GM18907 (cell line): ENCODE data around the gene SPRTN.

Experiments
- ATAC-seq: cut with Tn5 transposase; IDR thresholded peaks from one replicate; pipeline ENCODE4 v1.9.1; 2021; ENCODE audit warnings: mild to moderate bottlenecking, moderate library complexity; ENCODE audit not compliant: unreplicated experiment

Gene SPRTN

DNA sequence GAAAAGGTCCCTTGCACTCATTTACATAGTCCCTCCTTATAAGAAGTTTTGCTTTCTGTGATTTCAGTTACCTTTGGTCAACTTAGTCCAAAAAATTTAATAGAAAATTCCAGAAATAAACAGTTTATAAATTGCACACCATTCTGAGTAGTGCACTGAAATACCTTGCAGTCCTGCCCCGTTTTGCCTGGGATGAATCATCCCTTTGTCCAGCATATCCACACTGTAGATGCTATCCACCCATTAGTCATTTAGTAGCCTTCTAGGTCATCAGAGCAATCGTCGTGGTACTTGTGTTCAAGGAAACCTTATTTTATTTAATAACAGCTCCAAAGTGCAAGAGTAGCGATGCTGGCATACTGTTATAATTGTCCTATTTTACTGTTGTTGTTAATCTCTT, 38.0 kb downstream of the SPRTN start:
- ATAC-seq: no peak

GRCh38 chr1:231376875-231377549, 38.9 kb downstream of the SPRTN start:
- peak; percentile 81 for ATAC-seq

- ATAC-seq: no peak
These were observed 43.6 kb downstream of the SPRTN start for GRCh38 chr1:231381729-231382128.

DNA sequence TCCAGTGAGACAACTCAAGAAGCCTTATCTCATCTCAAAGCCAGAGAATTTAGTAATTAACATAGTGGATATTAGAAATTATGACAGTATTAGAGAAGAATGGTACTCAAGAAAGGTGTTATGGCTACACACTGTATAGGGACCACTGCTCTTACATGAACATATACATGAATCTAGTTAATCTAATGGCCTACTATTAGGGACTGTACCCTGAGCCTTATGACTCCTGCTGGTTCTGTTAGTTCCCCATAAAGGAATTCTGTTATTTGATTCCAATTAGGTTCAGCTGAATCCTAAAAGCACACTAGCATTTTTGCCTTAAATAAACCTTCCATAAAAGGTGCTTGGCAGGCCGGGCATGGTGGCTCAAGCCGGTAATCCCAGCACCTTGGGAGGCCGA, 44.3 kb downstream of the SPRTN start:
- ATAC-seq: no peak

DNA sequence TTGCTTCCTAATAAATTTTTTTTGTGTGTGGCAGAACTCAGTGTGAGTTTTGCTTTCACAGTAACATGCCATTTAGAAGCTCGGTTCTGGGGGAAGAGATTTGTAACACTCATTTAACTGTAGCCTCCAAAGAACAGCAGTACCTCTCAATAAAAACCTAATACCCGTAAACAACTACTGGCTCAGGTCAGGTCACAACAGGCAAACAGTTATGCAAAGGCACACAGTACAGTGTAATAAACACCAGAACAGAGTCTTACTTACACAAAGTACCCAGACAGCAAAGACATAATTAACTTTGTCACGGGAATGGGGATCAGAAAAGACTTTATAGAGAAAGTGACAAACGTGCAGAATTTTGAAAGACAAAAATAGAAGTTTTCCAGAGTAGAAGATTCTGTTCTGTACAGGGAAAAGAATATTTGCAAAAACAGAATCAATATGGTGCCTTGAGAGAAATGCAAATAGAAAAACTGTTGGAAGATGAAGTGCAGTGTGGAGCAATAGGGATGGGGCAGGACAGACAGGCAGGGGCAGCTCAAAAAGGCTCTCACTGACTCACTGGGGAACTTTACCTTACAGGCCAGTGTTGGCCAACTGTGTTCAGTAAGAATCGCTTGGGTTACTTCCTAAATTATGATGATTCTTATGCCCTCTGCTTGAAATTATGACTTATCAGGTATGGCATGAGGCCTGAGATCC, 45.2 kb downstream of the SPRTN start:
- no peak for ATAC-seq

DNA sequence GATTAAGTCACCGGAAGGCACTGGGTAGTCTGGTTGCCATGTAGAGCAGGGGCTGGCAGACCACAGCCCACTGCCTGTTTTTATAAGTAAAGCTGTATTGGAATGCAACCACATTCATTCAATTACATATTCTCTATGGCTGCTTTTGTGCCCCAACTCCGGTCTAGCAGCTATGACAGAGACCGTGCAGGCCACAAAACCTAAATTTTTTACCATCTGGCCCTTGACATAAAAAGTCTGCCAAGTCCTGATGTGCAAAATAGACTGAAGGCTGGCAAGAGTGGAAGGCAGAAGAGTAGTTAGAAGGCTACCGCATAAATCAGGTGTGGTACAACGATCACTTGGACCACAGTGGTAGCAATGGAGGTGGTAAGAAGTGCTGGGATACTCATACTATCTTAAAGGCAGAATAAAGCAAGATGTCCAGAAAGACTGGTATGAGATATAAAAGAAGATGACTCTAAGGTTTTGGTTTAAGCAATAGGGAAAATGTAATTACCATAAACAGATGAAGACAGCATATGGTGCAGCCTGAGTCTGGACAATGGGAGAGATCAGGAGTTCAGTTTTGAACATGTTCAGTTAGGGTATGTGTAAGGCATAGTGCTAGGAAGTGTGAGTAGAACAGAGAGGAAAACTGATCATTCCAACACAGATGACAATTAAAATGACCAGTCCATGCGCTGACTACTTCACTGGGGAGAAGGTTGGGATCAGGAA, 46.8 kb downstream of the SPRTN start:
- ATAC-seq: no peak

GRCh38 chr1:231385416-231385748, 47.3 kb downstream of the SPRTN start:
- no peak for ATAC-seq

DNA sequence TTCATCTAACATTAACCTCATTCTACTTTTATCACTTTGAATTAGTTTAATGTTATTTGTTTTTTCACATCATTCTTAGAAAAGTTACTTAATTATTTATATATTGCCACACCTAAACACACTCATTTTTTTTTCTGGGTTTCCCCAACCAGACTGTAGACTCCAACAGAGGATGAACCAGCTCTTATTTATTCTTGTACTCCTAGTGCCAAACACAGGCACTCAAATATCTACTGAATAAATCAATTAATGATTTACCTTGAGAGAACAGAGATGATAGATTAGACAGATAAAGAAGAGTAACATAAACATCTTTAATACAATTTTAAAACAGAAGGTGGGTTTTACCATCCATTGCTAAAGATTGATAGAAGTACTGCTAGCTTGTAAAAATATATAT, 48.4 kb downstream of the SPRTN start:
- no peak for ATAC-seq

DNA sequence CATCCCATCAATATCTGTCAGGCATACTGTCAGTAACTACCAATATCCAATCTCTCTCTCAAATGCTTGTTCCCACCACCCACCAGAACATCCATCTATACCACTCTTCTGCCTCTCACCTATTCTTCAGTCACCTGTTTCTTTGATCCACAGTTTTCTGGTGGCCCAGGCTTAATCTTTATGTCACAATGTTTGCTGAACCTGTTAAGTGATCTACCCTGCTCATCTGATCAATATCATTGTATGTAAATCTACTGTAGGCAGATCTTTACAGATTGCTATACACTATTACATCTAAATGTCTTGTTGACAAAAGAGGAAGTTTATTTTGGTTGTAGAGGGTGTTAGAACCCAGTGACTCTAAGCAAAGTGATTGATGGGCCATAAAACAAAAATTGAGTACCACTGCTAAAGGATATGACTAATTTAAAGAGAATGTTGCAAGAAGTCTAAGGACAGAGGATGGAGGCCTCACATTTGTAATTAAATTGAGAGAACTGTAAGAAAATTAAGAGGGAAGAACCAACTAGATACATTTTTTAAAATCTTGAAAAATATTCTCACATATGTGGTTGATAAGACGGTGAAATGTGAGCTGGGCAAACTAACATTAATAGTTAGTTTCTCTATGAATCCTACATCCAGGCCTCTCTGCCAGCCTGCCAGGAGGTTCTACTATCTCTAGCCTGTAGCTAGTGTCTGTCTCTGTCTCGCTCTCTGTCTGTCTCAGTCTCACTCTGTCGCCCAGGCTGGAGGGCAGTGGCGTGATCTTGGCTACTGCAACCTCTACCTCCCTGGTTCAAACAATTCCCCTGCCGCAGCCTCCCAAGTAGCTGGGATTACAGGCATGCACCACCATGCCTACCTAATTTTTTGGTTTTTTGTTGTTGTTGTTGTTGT, 49.9 kb downstream of the SPRTN start:
- no peak for ATAC-seq

DNA sequence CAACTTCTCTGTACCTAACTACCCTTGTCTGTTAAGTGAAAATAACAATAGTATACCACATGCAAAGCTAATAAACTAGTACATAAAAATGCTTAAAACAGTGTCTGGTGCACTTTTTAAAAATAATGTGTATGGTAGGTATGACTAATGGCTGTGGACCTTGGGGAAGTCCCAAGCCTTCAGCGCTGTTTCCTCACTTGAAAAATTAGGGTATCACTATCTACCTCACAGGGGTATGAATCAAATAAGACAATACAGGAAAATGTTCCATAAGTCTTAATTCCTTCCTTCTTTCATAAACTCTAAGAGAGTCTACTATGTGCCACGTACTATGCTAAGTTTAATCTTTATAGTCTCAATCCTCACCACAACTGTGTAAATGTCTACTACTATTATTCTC, 52.0 kb downstream of the SPRTN start:
- no peak for ATAC-seq

- no peak for ATAC-seq
These were observed 54.5 kb downstream of the SPRTN start for GRCh38 chr1:231392389-231393131.

DNA sequence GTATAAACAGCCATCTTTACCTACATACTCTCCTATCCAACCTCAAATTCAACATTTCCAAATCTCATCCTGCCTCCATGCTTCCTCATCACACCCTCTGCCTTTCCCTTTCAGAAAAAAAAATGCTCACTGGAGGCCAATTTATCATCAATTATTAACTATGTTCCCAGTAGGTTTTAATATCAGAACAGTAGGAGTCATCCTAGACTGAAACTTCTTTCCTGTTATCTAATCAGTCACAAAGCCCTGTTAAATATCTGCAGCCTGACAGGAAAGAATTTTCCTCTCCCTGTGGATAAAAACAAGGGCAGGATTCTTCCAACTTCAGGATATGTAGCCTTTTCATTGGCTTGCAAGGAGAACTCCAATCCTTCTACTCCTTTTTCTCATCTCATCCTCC, 55.6 kb downstream of the SPRTN start:
- no peak for ATAC-seq

DNA sequence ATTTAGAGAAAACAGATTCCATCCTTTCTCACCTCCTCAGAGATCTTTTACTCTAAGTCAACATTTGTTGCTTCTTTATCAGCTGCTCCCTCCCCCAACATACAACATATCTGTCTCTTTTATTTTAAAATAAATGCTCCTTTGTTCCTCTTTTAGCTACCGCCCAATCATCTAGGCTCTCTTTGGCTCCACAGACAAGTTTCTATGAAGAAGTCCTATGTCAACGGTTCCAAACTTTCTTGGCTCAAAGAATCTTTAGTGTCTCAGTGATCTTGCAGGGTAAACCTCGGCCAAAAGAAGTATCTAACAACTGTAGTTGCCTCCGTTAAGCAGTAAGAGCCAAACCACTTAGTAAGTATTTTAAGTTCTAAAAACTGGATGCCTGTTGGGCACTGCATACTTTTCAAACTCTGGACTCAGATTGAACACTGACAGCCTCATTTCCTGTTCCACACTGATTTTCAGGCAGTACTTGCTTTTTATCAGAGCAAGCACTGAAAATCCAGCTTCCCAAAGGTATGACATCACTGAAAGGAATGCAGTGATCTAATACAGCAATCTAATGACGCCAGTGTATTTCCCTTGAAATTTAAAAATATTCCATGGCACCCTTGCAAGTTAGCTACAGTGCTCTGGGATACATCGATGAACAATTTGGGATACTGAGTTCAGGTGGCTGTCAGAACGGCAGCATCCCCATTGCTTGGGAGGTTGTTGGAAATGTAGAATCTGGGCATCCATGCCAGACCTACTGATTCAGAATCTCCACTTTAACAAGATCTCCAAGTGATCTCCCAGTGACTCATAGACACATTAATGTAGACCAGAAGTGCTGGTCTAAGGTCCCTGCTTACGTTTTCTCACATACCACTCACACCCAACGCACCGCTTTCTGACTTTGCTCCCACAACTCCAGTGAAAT, 57.2 kb downstream of the SPRTN start:
- ATAC-seq: no peak

DNA sequence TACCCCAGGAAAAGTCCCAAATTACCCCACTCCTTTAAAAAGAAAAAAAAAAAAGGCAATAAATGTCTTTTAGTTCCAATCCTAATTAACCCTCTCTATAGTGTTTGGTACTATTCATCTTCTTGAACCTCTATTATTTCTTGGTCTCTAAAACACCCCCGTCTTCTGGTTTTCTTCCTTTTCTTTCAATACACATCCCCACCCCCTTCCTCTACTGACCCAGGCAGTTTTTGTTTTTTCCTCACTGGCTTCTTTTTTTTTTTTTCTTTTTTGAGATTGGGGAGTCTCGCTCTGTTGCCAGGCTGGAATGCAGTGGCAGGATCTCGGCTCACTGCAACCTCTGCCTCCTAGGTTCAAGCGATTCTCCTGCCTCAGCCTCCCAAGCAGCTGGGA, 57.9 kb downstream of the SPRTN start:
- ATAC-seq: no peak

DNA sequence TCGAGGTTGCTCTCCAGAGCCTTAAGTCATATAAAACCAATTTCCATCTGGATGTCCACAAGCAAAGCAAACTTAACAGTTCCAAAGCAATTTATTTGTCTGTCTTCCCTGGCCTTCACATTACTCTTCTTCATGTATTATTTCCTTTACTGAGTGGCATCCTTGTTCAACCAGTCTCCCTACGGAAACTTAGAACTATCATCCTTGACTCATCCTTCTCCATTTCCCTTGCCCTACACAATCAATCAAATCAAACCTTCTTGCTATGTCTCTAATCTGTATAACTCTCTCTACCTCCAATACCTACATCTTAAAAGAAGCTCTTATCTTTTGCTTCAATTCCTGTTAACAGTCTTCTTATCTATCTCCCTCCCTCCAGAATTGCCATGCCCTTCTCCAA, 58.5 kb downstream of the SPRTN start:
- ATAC-seq: no peak

- ATAC-seq: no peak
These were observed 60.0 kb downstream of the SPRTN start for GRCh38 chr1:231397886-231398671.

DNA sequence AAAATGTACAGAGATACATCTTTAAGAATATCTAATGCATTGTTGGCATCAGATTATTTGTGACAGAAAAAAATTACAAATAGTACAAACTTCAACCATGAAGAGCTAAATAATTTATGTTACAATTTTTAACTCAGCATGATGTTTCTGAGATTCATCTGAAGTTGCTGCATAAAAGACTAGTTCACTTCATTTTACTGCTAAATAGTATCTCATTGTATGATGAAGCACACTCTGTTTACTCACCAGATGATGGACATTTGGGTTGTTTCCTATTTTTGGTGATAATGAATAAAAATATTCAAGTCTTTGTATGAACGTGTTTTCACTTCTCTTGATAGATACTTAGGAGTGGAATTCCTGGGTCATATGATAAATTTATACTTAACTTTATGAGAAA, 63.4 kb downstream of the SPRTN start:
- no peak for ATAC-seq

DNA sequence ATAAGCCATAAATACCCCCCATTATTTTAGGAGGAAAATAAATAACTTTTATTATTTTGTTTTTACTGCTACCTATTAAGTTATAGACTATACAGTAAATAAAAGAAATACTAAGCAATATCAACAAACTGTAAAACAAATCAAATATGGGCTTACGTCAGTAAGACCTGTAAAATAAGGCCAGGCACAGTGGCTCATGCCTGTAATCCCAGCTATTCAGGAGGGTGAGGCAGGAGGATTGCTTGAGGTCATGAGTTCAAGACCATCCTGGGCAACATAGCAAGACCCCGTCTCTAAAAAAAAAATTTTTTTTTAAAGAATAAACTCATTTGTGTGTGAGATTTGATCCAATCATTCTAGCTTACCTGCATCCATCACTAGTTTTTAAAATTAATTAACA, 66.2 kb downstream of the SPRTN start:
- ATAC-seq: no peak
